Measurements from ENCODE around the gene MYO15B. TPM values are rescaled to one million over a fixed set of nuclear protein-coding genes. Genes with fewer than 3 reads are reported as not detected.

Gene MYO15B
- total and polyA plus RNA-seq, 2 of the 4 experiments (the other 2 are of a cell fraction): 0.18 to 0.65 TPM

DNA sequence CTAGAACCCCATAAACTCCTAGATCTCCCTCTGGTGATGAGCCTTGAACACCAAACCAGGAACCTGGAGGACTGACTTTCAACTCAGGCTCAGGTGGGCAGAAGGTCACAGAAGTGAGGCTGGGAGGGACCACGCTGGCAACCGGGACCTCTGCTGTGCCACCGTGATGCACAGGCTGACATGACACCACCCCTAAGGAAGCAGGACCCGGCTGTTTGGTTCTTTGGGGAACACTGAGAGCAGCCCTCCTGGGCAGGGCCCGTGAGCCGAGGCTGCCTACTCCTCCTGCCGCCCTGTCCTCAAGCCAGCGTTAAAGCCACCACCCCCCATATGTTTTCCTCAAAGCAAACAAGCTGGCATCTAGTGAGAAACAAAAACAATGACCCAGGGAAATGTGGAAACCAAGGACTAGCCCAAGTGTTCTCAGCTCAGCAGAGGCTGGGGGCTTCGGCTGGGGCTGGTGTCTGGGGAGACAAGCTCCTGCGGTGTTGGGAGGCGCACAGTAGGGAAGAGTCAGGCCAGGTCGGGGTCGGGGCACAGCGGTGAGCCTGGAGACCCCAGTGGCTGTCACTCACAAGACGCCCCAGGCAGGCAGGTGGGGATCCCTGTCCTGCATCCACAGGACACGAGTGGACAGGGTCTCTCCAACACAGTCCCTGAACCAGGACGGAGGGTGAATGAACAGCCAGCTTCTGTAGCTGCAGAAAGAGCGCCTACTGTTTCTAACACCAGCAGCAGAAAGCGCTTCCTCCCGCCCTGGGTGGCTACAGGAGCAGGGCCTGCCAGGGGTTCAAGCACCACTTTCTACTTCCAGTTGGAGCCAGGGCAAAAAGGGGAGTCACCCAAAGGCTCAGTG is 47.4 kb downstream of the MYO15B start (continued):
- no peak for TF ChIP-seq RCOR1 (IDR thresholded peaks at IDR 0.05; ENCODE audit: insufficient replicate concordance, low read length)

DNA sequence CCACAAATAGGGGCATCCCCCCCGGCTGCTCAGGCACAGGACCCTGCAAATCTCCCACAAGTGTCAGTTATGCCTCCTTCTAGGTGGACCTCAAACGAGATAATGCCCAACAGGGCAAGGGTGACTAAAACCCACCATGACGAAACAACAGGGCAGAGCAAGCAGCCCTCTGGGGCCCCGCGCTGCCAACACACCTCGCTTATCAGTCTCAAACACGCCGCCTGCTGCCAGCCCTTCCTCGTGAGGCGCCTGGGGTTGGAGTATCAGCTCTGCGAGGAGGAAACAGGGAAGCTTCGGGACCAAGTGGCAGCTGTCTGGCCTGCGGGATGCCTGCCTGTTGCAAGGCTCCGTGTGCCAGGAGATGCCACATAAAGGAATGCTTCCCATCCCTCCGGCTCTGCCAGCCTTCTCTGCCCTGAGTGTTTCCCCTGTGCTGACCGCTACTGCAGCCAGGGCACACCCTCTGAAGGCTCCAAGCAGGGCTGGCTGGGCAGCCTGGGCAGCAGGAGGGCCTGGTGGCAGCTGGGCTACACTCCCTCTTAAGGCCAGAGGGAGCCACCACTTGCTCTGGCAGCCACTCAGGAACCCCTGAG is 48.1 kb downstream of the MYO15B start:
- H3K23ac ChIP-seq (ENCODE audit: low read depth, low read length): no peak overlapping the region
- H3K4me2 ChIP-seq (ENCODE audit: low read depth, low read length): no peak overlapping the region
- no peak overlapping the region for H2AFZ ChIP-seq (replicated peaks; ENCODE audit: low read length, poor library complexity)
- DNase-seq (no peak), ATAC-seq (ENCODE audit: low read depth) (no peak)
- H3K27me3 ChIP-seq (ENCODE audit: control insufficient read depth, insufficient read depth, low read length): no peaks in the 10 kb centered on the region
- H3K9me3 ChIP-seq (ENCODE audit: control insufficient read depth, insufficient read depth, low read length): no peaks in the 10 kb centered on the region
- H3K4ac ChIP-seq (ENCODE audit: low read depth, low read length): no peak overlapping the region
- no peaks in the 10 kb centered on the region for H3K9me1 ChIP-seq (ENCODE audit: insufficient read depth, low read length)
- ChIA-PET POLR2A (ENCODE audit: unreplicated experiment) (no interaction called here), CTCF (no interaction called here)
- H3K18ac ChIP-seq (ENCODE audit: low read depth, low read length): no peak overlapping the region
- H2BK20ac ChIP-seq (ENCODE audit: low read depth, low read length): no peak overlapping the region
- BruUV-seq (replicated peaks): no TSS peak
- no peak overlapping the region for H3K4me3 ChIP-seq (ENCODE audit: insufficient read depth, low read depth, low read length)
- no peak overlapping the region for H2AK9ac ChIP-seq (replicated peaks; ENCODE audit: low read depth, low read length, poor library complexity)
- peaks cover 9% of the 10 kb centered on the region for H4K20me1 ChIP-seq (ENCODE audit: insufficient read depth, low read length)
- H3K9ac ChIP-seq (ENCODE audit: low read depth, low read length): no peak overlapping the region
- no peak overlapping the region for H2BK15ac ChIP-seq (ENCODE audit: low read depth, low read length)
- H4K91ac ChIP-seq (ENCODE audit: insufficient read depth, low read depth, low read length): no peak overlapping the region
- H3K14ac ChIP-seq (replicated peaks; ENCODE audit: low read depth, low read length): no peak overlapping the region
- dilution Hi-C loops (cut with HindIII; ENCODE audit: low sequenced_read_pairs, unreplicated experiment): no loop called here
- no peak overlapping the region for H4K8ac ChIP-seq (ENCODE audit: low read depth in 2 of 2, low read length in 2 of 2)
- H3K79me1 ChIP-seq (ENCODE audit: low read depth in 1 of 2, low read length in 2 of 2): peaks cover 0 to 3% of the 10 kb centered on the region in 2 experiments; a peak in 1 of 4 replicates
- intact Hi-C loops (cut with micrococcal nuclease): no loop called here
- H3K56ac ChIP-seq (ENCODE audit: extremely low read depth, insufficient read depth, low read length): no peak overlapping the region
- H4K5ac ChIP-seq (ENCODE audit: low read depth, low read length): no peak overlapping the region
- peaks cover 15% of the 10 kb centered on the region for H3K4me1 ChIP-seq (ENCODE audit: control insufficient read depth, insufficient read depth, low read length)
- no peak overlapping the region for H3K27ac ChIP-seq (ENCODE audit: insufficient read depth, low read length)
- H2BK120ac ChIP-seq (ENCODE audit: low read depth, low read length): no peak overlapping the region
- no peak overlapping the region for H2AK5ac ChIP-seq (ENCODE audit: low read depth, low read length)
- no peak overlapping the region for H2BK5ac ChIP-seq (ENCODE audit: low read depth, low read length, poor library complexity, severe bottlenecking)
- in situ Hi-C loops (cut with MboI; ENCODE audit: low sequenced_read_pairs): no loop called here
- 78% methylated on average over 15 of the region's 16 CpGs; no CpG with 5 or more reads in 1 of the 2 experiments for WGBS, 2 experiments (ENCODE audit: extremely low coverage in 2 of 2, insufficient read length in 1 of 2)
- peaks cover 10% of the 10 kb centered on the region; the same call in 1 of the 2 replicates for H3K36me3 ChIP-seq (ENCODE audit: control insufficient read depth, insufficient read depth, low read length)
- TF ChIP-seq, protein P1, sequence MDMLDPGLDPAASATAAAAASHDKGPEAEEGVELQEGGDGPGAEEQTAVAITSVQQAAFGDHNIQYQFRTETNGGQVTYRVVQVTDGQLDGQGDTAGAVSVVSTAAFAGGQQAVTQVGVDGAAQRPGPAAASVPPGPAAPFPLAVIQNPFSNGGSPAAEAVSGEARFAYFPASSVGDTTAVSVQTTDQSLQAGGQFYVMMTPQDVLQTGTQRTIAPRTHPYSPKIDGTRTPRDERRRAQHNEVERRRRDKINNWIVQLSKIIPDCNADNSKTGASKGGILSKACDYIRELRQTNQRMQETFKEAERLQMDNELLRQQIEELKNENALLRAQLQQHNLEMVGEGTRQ (IDR thresholded peaks at IDR 0.05; ENCODE audit: low read depth, low read length): no peak
- TF ChIP-seq MAFK (IDR thresholded peaks at IDR 0.05; ENCODE audit: low read depth, low read length) (no peak), FOS (IDR thresholded peaks at IDR 0.05; ENCODE audit: low read depth, low read length) (no peak), RAD21 (IDR thresholded peaks at IDR 0.05; ENCODE audit: low read length) (no peak), POLR2A (IDR thresholded peaks at IDR 0.05; ENCODE audit: low read depth, low read length) (no peak), MXI1 (IDR thresholded peaks at IDR 0.05; ENCODE audit: borderline replicate concordance, low read depth, low read length) (no peak), RCOR1 (IDR thresholded peaks at IDR 0.05; ENCODE audit: insufficient replicate concordance, low read length) (no peak), CEBPB (IDR thresholded peaks at IDR 0.05; ENCODE audit: low read depth, low read length) (no peak), BHLHE40 (IDR thresholded peaks at IDR 0.05; ENCODE audit: low read depth, low read length) (no peak), NFE2L2 (IDR thresholded peaks at IDR 0.05; ENCODE audit: low read depth, low read length) (no peak), MAZ (IDR thresholded peaks at IDR 0.05; ENCODE audit: borderline replicate concordance, low read depth, low read length) (no peak), RFX5 (IDR thresholded peaks at IDR 0.05; ENCODE audit: low read depth, low read length) (no peak)
- TF ChIP-seq, protein P2, sequence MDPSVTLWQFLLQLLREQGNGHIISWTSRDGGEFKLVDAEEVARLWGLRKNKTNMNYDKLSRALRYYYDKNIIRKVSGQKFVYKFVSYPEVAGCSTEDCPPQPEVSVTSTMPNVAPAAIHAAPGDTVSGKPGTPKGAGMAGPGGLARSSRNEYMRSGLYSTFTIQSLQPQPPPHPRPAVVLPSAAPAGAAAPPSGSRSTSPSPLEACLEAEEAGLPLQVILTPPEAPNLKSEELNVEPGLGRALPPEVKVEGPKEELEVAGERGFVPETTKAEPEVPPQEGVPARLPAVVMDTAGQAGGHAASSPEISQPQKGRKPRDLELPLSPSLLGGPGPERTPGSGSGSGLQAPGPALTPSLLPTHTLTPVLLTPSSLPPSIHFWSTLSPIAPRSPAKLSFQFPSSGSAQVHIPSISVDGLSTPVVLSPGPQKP (IDR thresholded peaks at IDR 0.05; ENCODE audit: borderline replicate concordance, low read depth, low read length): no peak

All from IMR-90 (cell line).